Measurements from ENCODE around the gene GTPBP1. TPM values are rescaled to one million over a fixed set of nuclear protein-coding genes. Genes with fewer than 3 reads are reported as not detected.

Gene GTPBP1
- total and polyA plus RNA-seq, 5 experiments from 2014 or later = 17.2 to 73.3 (median 29.3) TPM

- H3K4me3 Mint-ChIP-seq = peak overlapping the region in 5 of 10 donors; percentile 31 to 66 (median 50)
- H3K9me3 Mint-ChIP-seq = no peaks in the 10 kb centered on the region
- H3K4me1 Mint-ChIP-seq = peaks cover 28 to 78% (median 65%) of the 10 kb centered on the region in 4 donors
- POLR2A ChIA-PET = interaction anchor here (0.5 to 37.2 kb wide), 7 partner anchors 9 to 223 kb away, joined by 3 to 1495 read pairs (median 5); partner anchors contain the start of genes GTPBP1, NPTXR and SUN2
- no peak for DNase-seq
- H3K27me3 Mint-ChIP-seq = no peaks in the 10 kb centered on the region
- H3K27ac Mint-ChIP-seq = peak overlapping the region; percentile 79 to 97 (median 90)
- H3K36me3 Mint-ChIP-seq = peaks cover 0 to 81% (median 6%) of the 10 kb centered on the region in 3 donors
- peak; percentile 15 to 29 for ATAC-seq
Measured at GRCh38 chr22:38735465-38736256, 29.9 kb downstream of the GTPBP1 start.

DNA sequence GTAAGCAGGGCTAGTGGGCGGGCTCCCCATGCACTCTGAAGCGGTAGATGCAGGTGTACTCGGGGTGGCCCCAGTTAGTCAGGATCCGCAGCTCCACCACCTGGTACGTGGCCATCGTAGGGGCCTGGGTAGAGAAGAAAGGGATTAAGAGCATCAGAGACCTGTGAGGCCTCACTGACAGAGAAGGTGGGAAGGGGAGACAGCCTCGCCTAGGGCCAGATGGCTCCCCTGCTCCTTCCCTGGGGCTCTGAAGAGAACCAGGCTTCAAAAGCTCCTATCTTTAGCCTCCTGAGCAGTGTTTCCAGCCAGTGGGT, 30.5 kb downstream of the GTPBP1 start:
- Mint-ChIP-seq H3K4me1 (peaks cover 31 to 78% (median 68%) of the 10 kb centered on the region in 4 donors), H3K27ac (peak overlapping the region; percentile 79 to 97 (median 92)), H3K4me3 (peak overlapping the region in 2 of 10 donors; percentile 34 to 51), H3K9me3 (no peaks in the 10 kb centered on the region), H3K36me3 (peaks cover 0 to 81% (median 11%) of the 10 kb centered on the region in 3 donors), H3K27me3 (no peaks in the 10 kb centered on the region)
- DNase-seq = no peak
- ATAC-seq = no peak
- POLR2A ChIA-PET = interaction anchor here (1.0 to 37.2 kb wide), 4 partner anchors 10 to 53 kb away, joined by 3 to 1495 read pairs (median 32); partner anchors contain the start of genes GTPBP1 and SUN2

GRCh38 chr22:38737302-38738060, 31.7 kb downstream of the GTPBP1 start:
- no peaks in the 10 kb centered on the region for H3K27me3 Mint-ChIP-seq
- H3K27ac Mint-ChIP-seq = peak overlapping the region; percentile 79 to 96 (median 91)
- peak overlapping the region in 5 of 10 donors; percentile 0 to 81 (median 45) for H3K4me3 Mint-ChIP-seq
- no peak for ATAC-seq
- DNase-seq = no peak
- POLR2A ChIA-PET = interaction anchor here (0.6 to 37.2 kb wide), 5 partner anchors 1 to 106 kb away, joined by 4 to 1495 read pairs (median 5); partner anchors contain the start of genes GTPBP1, NPTXR and SUN2
- peaks cover 32 to 77% (median 71%) of the 10 kb centered on the region in 4 donors for H3K4me1 Mint-ChIP-seq
- H3K9me3 Mint-ChIP-seq = no peaks in the 10 kb centered on the region
- H3K36me3 Mint-ChIP-seq = peaks cover 0 to 90% (median 18%) of the 10 kb centered on the region in 3 donors

DNA sequence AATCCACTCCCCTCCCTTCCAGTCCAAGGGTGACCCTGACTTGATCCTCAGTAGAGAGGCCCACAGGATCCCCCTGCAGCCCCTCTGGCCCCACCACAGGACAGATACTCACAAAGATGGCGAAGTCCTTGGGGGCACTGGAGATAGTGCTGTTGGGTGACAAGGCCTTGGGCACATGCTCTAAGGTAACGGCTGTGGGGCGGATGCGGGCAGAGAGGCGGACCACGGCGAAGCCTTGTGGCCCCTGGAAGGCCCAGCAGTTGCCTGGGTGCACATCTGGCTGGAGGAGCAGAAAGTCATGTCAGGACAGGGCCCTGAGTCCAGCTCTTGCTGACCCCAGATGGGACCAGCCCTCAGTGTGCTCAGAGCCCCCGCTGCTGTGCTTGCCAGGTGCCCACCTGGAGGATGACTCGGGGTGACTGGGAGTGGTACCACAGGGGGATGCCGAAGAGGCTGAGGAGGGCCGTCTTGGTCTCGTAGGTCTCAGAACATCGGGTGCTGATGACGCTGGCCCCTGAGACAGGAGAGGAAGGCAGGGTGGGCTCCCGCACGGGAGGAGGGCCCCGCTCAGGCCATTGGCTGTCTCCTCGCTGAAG, 32.8 kb downstream of the GTPBP1 start:
- ATAC-seq = no peak
- Mint-ChIP-seq H3K27me3 (no peaks in the 10 kb centered on the region), H3K9me3 (no peaks in the 10 kb centered on the region), H3K27ac (peak overlapping the region in 9 of 10 donors; percentile 63 to 94 (median 85)), H3K4me3 (no peak overlapping the region), H3K36me3 (peaks cover 0 to 96% (median 23%) of the 10 kb centered on the region in 3 donors), H3K4me1 (peaks cover 31 to 76% (median 66%) of the 10 kb centered on the region in 4 donors)
- POLR2A ChIA-PET = interaction anchor here (1.5 to 37.2 kb wide), 5 partner anchors 0 to 105 kb away, joined by 4 to 1495 read pairs (median 5); partner anchors contain the start of genes GTPBP1, NPTXR and SUN2
- no peak for DNase-seq

DNA sequence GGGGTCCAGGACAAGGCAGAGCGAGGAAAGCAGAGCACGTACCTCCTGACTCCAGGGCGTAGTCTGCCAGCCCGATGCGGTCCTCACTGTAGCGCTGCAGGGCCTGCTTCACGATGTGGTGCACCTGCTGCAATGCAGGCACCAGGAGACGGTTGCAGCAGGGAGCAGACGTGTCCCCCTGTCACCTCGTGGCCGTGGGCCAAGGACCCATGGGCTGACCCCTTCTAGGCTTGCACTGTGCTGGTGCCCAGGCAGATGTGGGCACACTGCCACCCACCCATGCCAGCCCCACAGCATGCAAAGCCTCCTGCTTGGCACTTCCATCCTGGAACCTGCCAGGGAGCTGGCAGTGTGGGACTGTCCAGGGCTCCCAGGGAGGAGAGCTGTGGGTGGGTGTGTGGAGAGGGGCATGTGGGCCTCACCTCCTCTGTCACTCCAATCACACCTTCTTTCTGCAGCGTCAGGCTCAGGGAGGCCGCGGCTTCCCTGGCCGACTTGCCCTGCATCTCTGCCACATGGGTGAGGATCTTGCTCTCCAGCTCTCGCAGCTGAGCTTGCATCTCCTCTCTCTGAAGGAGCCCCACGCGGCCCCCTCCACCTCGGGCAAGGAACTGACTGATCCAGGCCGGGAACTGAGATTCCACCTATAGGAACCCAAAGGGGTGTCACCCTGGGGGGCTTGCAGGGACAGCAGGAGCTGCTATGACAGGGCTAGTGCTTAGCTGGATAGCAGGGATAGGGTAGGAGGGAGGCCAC, 33.7 kb downstream of the GTPBP1 start:
- no peaks in the 10 kb centered on the region for H3K27me3 Mint-ChIP-seq
- H3K4me1 Mint-ChIP-seq = peaks cover 28 to 76% (median 60%) of the 10 kb centered on the region in 4 donors
- no peaks in the 10 kb centered on the region for H3K9me3 Mint-ChIP-seq
- POLR2A ChIA-PET = interaction anchor here (0.6 to 37.2 kb wide), 8 partner anchors 1 to 106 kb away, joined by 3 to 1495 read pairs (median 4); partner anchors contain the start of genes GTPBP1 and SUN2
- DNase-seq (no peak), ATAC-seq (no peak)
- H3K36me3 Mint-ChIP-seq = peaks cover 0 to 99% (median 24%) of the 10 kb centered on the region in 3 donors
- H3K4me3 Mint-ChIP-seq = peak overlapping the region in 1 of 10 donors; percentile 26
- H3K27ac Mint-ChIP-seq = peak overlapping the region; percentile 43 to 87 (median 76)

DNA sequence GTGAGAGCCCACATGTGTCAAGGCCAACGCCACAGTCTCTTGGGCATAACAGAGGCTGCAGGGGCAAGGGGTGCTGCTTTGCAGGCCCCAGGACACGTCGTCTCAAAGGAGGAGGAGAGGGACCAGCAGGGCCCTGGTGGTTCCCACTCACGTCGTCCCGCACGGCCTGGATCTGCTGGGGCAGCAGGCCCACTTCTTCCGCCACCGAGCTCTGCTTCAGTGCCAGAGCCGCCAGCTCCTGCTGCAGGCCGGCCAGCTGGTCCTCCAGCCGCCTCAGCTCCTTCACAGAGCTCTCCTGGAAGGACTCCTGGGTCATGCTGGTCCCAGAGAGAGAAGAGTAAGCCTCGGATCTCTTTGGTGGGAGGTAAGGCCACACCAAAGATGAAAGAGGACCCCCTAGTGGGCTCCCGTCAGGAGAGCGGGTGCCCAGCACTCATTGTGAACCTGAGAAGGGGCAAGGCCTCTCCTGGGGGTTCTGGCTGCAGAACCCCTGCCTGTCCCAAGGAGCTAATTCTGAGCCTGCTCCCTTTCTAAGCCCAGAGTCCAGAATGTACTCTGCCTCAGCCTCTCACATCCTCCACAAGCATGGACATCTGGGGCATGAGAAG, 34.5 kb downstream of the GTPBP1 start:
- Mint-ChIP-seq H3K9me3 (no peaks in the 10 kb centered on the region), H3K27ac (peak overlapping the region; percentile 43 to 87 (median 76)), H3K4me3 (peak overlapping the region in 1 of 10 donors; percentile 45), H3K36me3 (peaks cover 5 to 100% (median 27%) of the 10 kb centered on the region in 3 donors), H3K4me1 (peaks cover 25 to 78% (median 58%) of the 10 kb centered on the region in 4 donors), H3K27me3 (no peaks in the 10 kb centered on the region)
- DNase-seq (no peak), ATAC-seq (no peak)
- POLR2A ChIA-PET = interaction anchor here (0.6 to 37.2 kb wide), 7 partner anchors 1 to 105 kb away, joined by 3 to 1495 read pairs (median 3); partner anchors contain the start of gene SUN2

- Mint-ChIP-seq H3K4me3 (peak overlapping the region in 5 of 10 donors; percentile 7 to 43 (median 22)), H3K4me1 (peaks cover 26 to 81% (median 58%) of the 10 kb centered on the region in 4 donors), H3K27ac (peak overlapping the region; percentile 78 to 91 (median 86))
Measured at GRCh38 chr22:38740754-38741153, 35.0 kb downstream of the GTPBP1 start.

DNA sequence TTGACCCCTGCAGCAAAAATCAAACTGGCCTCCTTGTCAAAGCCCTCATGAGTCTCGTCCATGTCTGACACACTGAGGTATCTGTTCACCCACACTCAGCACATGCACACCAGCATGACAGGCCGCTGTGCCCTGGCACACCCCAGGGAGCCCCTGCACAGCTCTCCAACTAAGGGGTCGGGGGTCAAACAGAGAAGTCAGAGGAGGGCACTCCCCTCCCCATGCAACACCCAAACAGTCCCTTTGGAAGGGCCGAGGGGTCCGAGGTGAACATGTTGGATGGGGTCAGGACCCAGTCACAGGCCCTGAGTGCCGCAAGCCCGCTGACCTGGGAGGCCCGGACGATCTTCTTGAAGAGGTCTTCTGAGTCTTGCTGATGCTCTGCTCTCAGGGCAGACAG, 35.4 kb downstream of the GTPBP1 start:
- DNase-seq = no peak
- Mint-ChIP-seq H3K4me3 (peak overlapping the region in 7 of 10 donors; percentile 7 to 68 (median 22)), H3K4me1 (peaks cover 23 to 83% (median 54%) of the 10 kb centered on the region in 4 donors), H3K36me3 (peaks cover 5 to 100% (median 30%) of the 10 kb centered on the region in 3 donors), H3K9me3 (no peaks in the 10 kb centered on the region), H3K27ac (peak overlapping the region; percentile 78 to 91 (median 86)), H3K27me3 (no peaks in the 10 kb centered on the region)
- POLR2A ChIA-PET = interaction anchor here (36.4 to 37.2 kb wide), 2 partner anchors 2 to 14 kb away, joined by 1495 read pairs; partner anchors contain the start of gene SUN2
- ATAC-seq = no peak

More at GRCh38 chr22:38740754-38741153, 35.0 kb downstream of the GTPBP1 start:
- DNase-seq (no peak), ATAC-seq (no peak)
- H3K36me3 Mint-ChIP-seq = peaks cover 5 to 100% (median 27%) of the 10 kb centered on the region in 3 donors
- POLR2A ChIA-PET = interaction anchor here (0.8 to 37.2 kb wide), 5 partner anchors 2 to 102 kb away, joined by 3 to 1495 read pairs (median 3); partner anchors contain the start of gene SUN2
- no peaks in the 10 kb centered on the region for H3K9me3 Mint-ChIP-seq
- no peaks in the 10 kb centered on the region for H3K27me3 Mint-ChIP-seq

- ATAC-seq = no peak
- peak overlapping the region; percentile 78 to 91 (median 86) for H3K27ac Mint-ChIP-seq
- H3K9me3 Mint-ChIP-seq = no peaks in the 10 kb centered on the region
- H3K4me1 Mint-ChIP-seq = peaks cover 22 to 83% (median 50%) of the 10 kb centered on the region in 4 donors
- peaks cover 5 to 100% (median 30%) of the 10 kb centered on the region in 3 donors for H3K36me3 Mint-ChIP-seq
- no peak for DNase-seq
- H3K4me3 Mint-ChIP-seq = peak overlapping the region in 6 of 10 donors; percentile 10 to 68 (median 22)
- POLR2A ChIA-PET = interaction anchor here (0.9 to 37.2 kb wide), 3 partner anchors 3 to 58 kb away, joined by 3 to 1495 read pairs (median 1495); partner anchors contain the start of gene SUN2
- no peaks in the 10 kb centered on the region for H3K27me3 Mint-ChIP-seq
Measured at GRCh38 chr22:38741576-38741975, 35.8 kb downstream of the GTPBP1 start.

- H3K27me3 Mint-ChIP-seq = no peaks in the 10 kb centered on the region
- no peak for ATAC-seq
- DNase-seq = no peak
- POLR2A ChIA-PET = interaction anchor here (0.9 to 37.2 kb wide), 4 partner anchors 3 to 60 kb away, joined by 3 to 1495 read pairs (median 749); partner anchors contain the start of genes SUN2 and TOMM22
- H3K9me3 Mint-ChIP-seq = no peaks in the 10 kb centered on the region
- H3K27ac Mint-ChIP-seq = peak overlapping the region in 9 of 10 donors; percentile 20 to 89 (median 76)
- peaks cover 18 to 81% (median 43%) of the 10 kb centered on the region in 4 donors for H3K4me1 Mint-ChIP-seq
- peaks cover 5 to 100% (median 26%) of the 10 kb centered on the region in 3 donors for H3K36me3 Mint-ChIP-seq
- peak overlapping the region in 1 of 10 donors; percentile 30 for H3K4me3 Mint-ChIP-seq
Measured at GRCh38 chr22:38742176-38742942, 36.6 kb downstream of the GTPBP1 start.

Measured in naive thymus-derived CD8-positive, alpha-beta T cell (primary cell).